ENCODE results near the gene KRT38. TPM values are rescaled to one million over a fixed set of nuclear protein-coding genes. Genes with fewer than 3 reads are reported as not detected.

The KRT38 gene
- total and polyA plus RNA-seq, 2 of the 8 experiments (the other 6 are each of a cell fraction or from before 2014, with no cell fraction given), result not detected

GRCh38 chr17:41391535-41391934, 49.2 kb downstream of the KRT38 start (continued):
- TF ChIP-seq CHD7 (IDR thresholded peaks at IDR 0.05; ENCODE audit: insufficient replicate concordance, low read length) (no peak), SUZ12 (IDR thresholded peaks at IDR 0.05; ENCODE audit: low read length) (no peak), ASH2L (IDR thresholded peaks at IDR 0.05; ENCODE audit: low read length) (no peak), USF2 (IDR thresholded peaks at IDR 0.05; ENCODE audit: low read length) (no peak), SP2 (IDR thresholded peaks at IDR 0.05; ENCODE audit: low read length) (no peak), POLR2AphosphoS5 (IDR thresholded peaks at IDR 0.05; ENCODE audit: low read depth, low read length) (no peak), POU5F1 (IDR thresholded peaks at IDR 0.05; ENCODE audit: low read depth, low read length) (no peak), BCL11A (IDR thresholded peaks at IDR 0.05; ENCODE audit: low read depth in 2 of 2, low read length in 2 of 2) (no peak), EGR1 (IDR thresholded peaks at IDR 0.05; ENCODE audit: borderline replicate concordance, low read depth, low read length) (no peak), MAX (IDR thresholded peaks at IDR 0.05) (no peak), GTF2F1 (IDR thresholded peaks at IDR 0.05; ENCODE audit: borderline replicate concordance, low read depth, low read length) (no peak)

Data from H1 (cell line).